ENCODE results near the gene CSMD2. TPM values are rescaled to one million over a fixed set of nuclear protein-coding genes. Genes with fewer than 3 reads are reported as not detected.

The CSMD2 gene
- total RNA-seq, 1 experiment from 2014 or later = 0.22 TPM

DNA sequence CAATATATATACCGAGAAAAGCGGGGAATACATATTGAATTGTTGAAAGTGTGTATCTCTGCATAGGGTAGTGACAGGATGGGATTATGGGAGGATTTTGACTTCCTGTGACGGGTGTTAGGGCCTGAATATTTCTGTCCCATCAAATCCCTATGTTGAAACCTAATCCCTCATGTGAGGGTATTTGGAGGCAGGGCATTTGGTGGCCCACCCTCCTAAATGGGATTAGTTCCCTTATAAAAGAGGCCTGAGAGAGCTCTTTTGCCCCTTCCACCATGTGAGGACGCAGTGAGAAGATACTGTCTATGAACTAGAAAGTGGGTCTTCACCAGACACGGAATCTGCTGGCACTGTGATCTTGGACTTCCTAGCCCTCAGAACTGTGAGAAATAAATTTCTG is 555.3 kb downstream of the CSMD2 start (continued):
- no peak for TF ChIP-seq SP1 (IDR thresholded peaks at IDR 0.05; ENCODE audit: low read depth)

DNA sequence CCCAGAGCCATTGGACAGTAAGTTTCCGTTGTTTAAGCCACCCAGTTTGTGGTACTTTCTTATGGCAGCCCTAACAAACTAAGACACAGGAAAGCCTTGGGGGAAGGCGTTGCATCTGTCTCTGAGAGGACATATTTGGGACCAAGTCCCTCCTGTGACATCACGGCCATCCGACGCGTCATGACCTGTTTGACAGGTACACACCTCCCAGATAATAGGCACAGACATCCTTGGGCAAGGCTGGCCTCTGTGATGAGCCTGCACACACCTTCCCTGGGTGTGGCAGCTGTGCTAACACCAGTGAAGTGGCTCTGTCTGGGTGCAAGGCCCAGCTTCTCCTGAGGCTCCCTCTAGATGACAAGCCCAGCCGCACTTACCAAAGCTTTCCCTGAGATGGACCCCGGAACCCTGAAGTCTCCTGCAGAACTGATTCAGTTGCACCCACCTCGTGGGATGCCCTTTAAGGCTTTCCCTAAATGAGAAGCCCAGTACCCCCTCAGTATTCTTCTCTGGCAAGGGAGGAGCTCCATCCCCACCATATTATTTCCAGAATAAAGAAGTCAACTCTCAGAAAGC is 556.1 kb downstream of the CSMD2 start:
- TF ChIP-seq EGR1 (IDR thresholded peaks at IDR 0.05; ENCODE audit: low read depth) = no peak
- TF ChIP-seq ZNF274 (IDR thresholded peaks at IDR 0.05; ENCODE audit: low read depth, low read length) = no peak
- no peak for TF ChIP-seq FOSL1 (IDR thresholded peaks at IDR 0.05; ENCODE audit: low read depth)
- TF ChIP-seq CEBPB (IDR thresholded peaks at IDR 0.05; ENCODE audit: low read depth) = no peak
- TF ChIP-seq, protein P1, sequence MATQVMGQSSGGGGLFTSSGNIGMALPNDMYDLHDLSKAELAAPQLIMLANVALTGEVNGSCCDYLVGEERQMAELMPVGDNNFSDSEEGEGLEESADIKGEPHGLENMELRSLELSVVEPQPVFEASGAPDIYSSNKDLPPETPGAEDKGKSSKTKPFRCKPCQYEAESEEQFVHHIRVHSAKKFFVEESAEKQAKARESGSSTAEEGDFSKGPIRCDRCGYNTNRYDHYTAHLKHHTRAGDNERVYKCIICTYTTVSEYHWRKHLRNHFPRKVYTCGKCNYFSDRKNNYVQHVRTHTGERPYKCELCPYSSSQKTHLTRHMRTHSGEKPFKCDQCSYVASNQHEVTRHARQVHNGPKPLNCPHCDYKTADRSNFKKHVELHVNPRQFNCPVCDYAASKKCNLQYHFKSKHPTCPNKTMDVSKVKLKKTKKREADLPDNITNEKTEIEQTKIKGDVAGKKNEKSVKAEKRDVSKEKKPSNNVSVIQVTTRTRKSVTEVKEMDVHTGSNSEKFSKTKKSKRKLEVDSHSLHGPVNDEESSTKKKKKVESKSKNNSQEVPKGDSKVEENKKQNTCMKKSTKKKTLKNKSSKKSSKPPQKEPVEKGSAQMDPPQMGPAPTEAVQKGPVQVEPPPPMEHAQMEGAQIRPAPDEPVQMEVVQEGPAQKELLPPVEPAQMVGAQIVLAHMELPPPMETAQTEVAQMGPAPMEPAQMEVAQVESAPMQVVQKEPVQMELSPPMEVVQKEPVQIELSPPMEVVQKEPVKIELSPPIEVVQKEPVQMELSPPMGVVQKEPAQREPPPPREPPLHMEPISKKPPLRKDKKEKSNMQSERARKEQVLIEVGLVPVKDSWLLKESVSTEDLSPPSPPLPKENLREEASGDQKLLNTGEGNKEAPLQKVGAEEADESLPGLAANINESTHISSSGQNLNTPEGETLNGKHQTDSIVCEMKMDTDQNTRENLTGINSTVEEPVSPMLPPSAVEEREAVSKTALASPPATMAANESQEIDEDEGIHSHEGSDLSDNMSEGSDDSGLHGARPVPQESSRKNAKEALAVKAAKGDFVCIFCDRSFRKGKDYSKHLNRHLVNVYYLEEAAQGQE (IDR thresholded peaks at IDR 0.05; ENCODE audit: low read depth) = no peak
- TF ChIP-seq RAD21 (IDR thresholded peaks at IDR 0.05; ENCODE audit: low read depth) = no peak
- TF ChIP-seq POLR2AphosphoS5 (IDR thresholded peaks at IDR 0.05; ENCODE audit: low read depth, low read length) = no peak
- TF ChIP-seq, protein P2, sequence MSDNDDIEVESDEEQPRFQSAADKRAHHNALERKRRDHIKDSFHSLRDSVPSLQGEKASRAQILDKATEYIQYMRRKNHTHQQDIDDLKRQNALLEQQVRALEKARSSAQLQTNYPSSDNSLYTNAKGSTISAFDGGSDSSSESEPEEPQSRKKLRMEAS (IDR thresholded peaks at IDR 0.05) = no peak
- TF ChIP-seq ELF1 (IDR thresholded peaks at IDR 0.05; ENCODE audit: borderline replicate concordance, low read depth) = no peak
- no peak for TF ChIP-seq SIN3A (IDR thresholded peaks at IDR 0.05; ENCODE audit: low read depth)
- no peak for TF ChIP-seq ZFX (IDR thresholded peaks at IDR 0.05)
- TF ChIP-seq EZH2 (IDR thresholded peaks at IDR 0.05) = no peak
- TF ChIP-seq SP1 (IDR thresholded peaks at IDR 0.05; ENCODE audit: low read depth) = no peak
- no peak for TF ChIP-seq YY1 (IDR thresholded peaks at IDR 0.05; ENCODE audit: extremely low read depth, insufficient replicate concordance, low read depth, low read length)
- no peak for TF ChIP-seq POLR2A (IDR thresholded peaks at IDR 0.05; ENCODE audit: borderline replicate concordance, extremely low read depth, insufficient read depth, insufficient read length)
- no peak for TF ChIP-seq SRF (IDR thresholded peaks at IDR 0.05; ENCODE audit: low read depth)
- TF ChIP-seq JUND (IDR thresholded peaks at IDR 0.05) = no peak
- DNase-seq (ENCODE audit: low read depth, low spot score) (no peak), ATAC-seq (no peak)
- no peaks in the 10 kb centered on the region for H3K9me3 ChIP-seq (ENCODE audit: control insufficient read depth in 1 of 2, insufficient read depth in 1 of 2, low read depth in 1 of 2, low read length in 2 of 2)
- CTCF ChIA-PET = no interaction called here
- no peaks in the 10 kb centered on the region for H3K9me2 ChIP-seq (ENCODE audit: insufficient read depth)
- RAD21 ChIA-PET (ENCODE audit: low non-redundant PET in 1 of 2, low total read pairs in 2 of 2, uncharacterized antibody in 2 of 2, unreplicated experiment in 2 of 2) = no interaction called here
- H3K4me3 ChIP-seq (replicated peaks in 1 of 2; ENCODE audit: low read depth in 1 of 2, low read length in 2 of 2) = no peak overlapping the region
- H3K4me1 ChIP-seq (ENCODE audit: control insufficient read depth in 1 of 2, insufficient read depth in 2 of 2, low read length in 2 of 2) = peaks cover 0 to 5% of the 10 kb centered on the region in 2 experiments; a peak in 1 of 4 replicates
- intact Hi-C loops (cut with micrococcal nuclease) = no loop called here
- peaks cover 4% of the 10 kb centered on the region; the same call in 1 of the 2 replicates for H3K27me3 ChIP-seq (ENCODE audit: insufficient read depth, low read length)
- H3K79me2 ChIP-seq (ENCODE audit: insufficient read depth, low read length) = no peaks in the 10 kb centered on the region
- H3K27ac ChIP-seq (ENCODE audit: low read depth, low read length) = no peak overlapping the region
- H3K36me3 ChIP-seq (ENCODE audit: control insufficient read depth in 1 of 2, insufficient read depth in 2 of 2, low read length in 2 of 2) = no peaks in the 10 kb centered on the region
- H3K4me2 ChIP-seq (ENCODE audit: low read length) = no peak overlapping the region
- H4K20me1 ChIP-seq (ENCODE audit: insufficient read depth) = no peaks in the 10 kb centered on the region
- no TSS peak for BruUV-seq (replicated peaks)
- POLR2A ChIA-PET = no interaction called here
- no peak overlapping the region for H3K9ac ChIP-seq (ENCODE audit: low read length)
- H2AFZ ChIP-seq (ENCODE audit: low read depth, low read length, poor library complexity, severe bottlenecking) = no peak overlapping the region
